ENCODE data around the gene NKX2-3.

GRCh38 chr10:99534450-99534938 lies 1.8 kb downstream of the NKX2-3 start:
- TF ChIP-seq POLR2A (IDR thresholded peaks at IDR 0.05; ENCODE audit: borderline replicate concordance, extremely low read depth, insufficient read depth, insufficient read length): no peak
- TF ChIP-seq MAX (IDR thresholded peaks at IDR 0.05): no peak
- TF ChIP-seq CTCF (IDR thresholded peaks at IDR 0.05 in 2 of 3, conservative IDR thresholded peaks at IDR 0.05 in 1 of 3; ENCODE audit: borderline replicate concordance in 1 of 3, insufficient read depth in 1 of 3, low read depth in 2 of 3, low read length in 2 of 3): no peak
- no peak for TF ChIP-seq EGR1 (IDR thresholded peaks at IDR 0.05; ENCODE audit: low read depth)
- TF ChIP-seq ATF3 (IDR thresholded peaks at IDR 0.05): no peak
- no peak for TF ChIP-seq JUND (IDR thresholded peaks at IDR 0.05)
- no peak for TF ChIP-seq POLR2AphosphoS5 (IDR thresholded peaks at IDR 0.05; ENCODE audit: low read depth, low read length)
- no peak for TF ChIP-seq EZH2 (IDR thresholded peaks at IDR 0.05)
- TF ChIP-seq EZH2phosphoT487 (IDR thresholded peaks at IDR 0.05; ENCODE audit: borderline replicate concordance): no peak
- TF ChIP-seq SRF (IDR thresholded peaks at IDR 0.05; ENCODE audit: low read depth): no peak
- no peak for TF ChIP-seq TCF7L2 (IDR thresholded peaks at IDR 0.05; ENCODE audit: borderline replicate concordance, extremely low read depth, insufficient read depth, insufficient read length)
- no peak for TF ChIP-seq YY1 (IDR thresholded peaks at IDR 0.05; ENCODE audit: extremely low read depth, insufficient replicate concordance, low read depth, low read length)
